ENCODE results near the gene CDH13.
A peak's percentile ranks its signal among the peaks of the same experiment; 100 is the strongest.

Gene CDH13

DNA sequence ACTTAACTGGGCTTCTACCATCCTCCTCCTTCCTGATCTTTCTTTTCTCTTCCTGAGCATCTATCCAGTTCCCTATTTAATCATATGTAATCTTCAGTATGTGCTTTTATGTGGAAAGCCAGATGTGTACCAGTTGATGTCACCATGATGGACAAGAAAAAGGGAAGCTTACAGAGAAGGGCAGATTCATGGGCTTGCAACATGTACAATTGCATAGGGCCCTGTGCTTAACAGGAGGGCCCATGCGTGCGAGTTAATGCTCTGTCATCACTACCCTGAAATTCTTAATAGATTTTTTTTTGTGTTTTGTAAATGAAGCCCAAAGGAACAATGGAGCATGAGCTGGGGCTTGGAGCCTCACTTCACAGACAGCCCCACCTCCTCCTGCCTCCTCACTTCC, 124.3 kb downstream of the CDH13 start:
- no peak for DNase-seq

- no peak for DNase-seq
These were observed 125.4 kb downstream of the CDH13 start for GRCh38 chr16:82752172-82752571.

GRCh38 chr16:82753821-82754220, 127.1 kb downstream of the CDH13 start:
- no peak for DNase-seq

DNA sequence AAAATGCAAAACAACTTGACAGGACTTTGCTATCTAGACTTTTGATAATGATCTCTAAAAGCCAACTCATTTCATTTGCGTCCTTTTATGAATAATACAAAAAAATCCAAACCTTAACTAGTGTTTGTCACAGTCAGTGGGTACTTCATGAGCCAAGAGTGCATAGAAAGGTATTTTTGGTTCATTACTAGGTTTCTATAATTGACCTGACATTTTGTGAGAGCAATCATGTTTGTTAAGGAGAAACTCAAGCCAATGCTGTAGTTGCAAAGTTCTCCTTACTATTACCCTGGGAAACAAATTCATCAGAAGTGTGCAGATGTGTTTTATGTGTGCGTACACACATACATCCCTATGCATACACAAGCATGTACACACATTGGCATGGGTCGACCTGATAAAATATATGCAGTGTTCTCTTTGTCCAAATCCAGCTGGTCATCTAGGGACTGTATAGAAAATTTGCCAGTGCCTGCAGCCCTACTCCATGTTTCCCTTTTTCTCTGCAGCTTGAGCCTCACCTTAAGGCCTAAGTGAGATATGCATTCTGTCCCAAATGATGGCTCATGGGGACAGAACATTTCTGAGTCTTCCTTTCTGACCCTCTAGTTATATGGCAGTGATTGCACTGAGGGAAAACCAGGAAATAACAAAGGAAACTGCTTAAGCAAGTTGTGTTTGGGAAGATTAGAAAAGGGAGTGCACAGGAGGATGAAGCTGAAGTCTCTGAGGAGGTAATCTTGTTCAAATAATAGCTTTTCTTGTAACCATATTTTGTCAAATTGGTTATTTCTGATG, 128.1 kb downstream of the CDH13 start:
- DNase-seq: no peak

DNA sequence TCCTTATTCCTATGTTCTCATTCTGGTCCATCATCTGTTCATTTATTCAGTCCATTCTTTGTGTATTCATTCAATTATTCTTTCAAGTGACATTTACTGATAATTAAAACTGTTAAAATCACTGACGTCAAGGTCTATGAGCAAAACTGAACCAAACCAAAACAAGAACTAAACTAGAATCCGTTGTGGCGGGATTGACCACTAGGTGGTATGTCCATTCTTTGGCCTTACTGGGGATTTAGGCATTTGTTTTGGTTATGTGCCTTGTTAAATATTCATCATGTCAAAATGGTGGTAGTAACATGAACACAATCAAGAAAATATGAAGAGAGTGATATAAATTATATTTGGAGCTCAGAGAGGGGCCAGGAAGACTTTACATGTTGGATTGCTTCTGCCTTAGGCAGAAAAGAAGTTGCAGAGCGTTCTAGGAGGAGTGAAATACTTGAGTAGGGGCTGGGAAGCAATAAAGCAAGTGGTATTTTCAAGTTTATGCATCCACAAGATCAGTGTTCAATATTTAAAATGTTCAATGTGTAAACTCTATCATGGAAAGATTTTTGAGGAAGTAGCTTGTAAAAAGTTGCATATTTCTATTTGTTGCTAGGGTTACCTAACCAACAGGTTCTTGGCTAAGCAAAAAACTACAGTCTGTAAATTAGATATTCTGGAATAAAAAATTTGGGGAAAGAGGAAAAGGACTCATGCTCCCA, 129.0 kb downstream of the CDH13 start:
- DNase-seq: peak; percentile 15

- no peak for DNase-seq
These were observed 129.5 kb downstream of the CDH13 start for GRCh38 chr16:82756283-82756599.

- no peak for DNase-seq
These were observed 131.6 kb downstream of the CDH13 start for GRCh38 chr16:82758406-82758805.

- no peak for DNase-seq
These were observed 132.1 kb downstream of the CDH13 start for GRCh38 chr16:82758904-82759303.

GRCh38 chr16:82761236-82761635, 134.5 kb downstream of the CDH13 start:
- no peak for DNase-seq

GRCh38 chr16:82761858-82762257, 135.1 kb downstream of the CDH13 start:
- peak; percentile 57 for DNase-seq

DNA sequence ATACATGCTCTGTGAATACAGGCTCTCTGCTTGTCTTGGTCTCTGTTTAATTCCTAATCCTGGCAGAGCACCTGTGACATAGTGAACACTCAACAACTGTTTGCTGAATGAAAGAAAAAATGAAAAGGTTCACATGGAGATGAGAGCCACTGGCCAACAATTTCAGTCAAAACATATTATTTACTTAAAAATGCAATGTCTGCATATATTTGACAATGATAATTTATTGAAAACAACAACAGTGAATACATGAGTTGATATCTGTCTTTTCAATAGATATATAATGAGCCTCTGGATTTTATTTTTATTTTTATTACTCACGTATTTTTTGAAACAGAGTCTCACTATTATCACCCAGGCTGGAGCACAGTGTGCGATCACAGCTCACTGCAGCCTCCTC, 136.6 kb downstream of the CDH13 start:
- DNase-seq: no peak

- DNase-seq: no peak
These were observed 140.4 kb downstream of the CDH13 start for GRCh38 chr16:82767198-82767597.

GRCh38 chr16:82767808-82768207, 141.0 kb downstream of the CDH13 start:
- DNase-seq: no peak

GRCh38 chr16:82769845-82770244, 143.1 kb downstream of the CDH13 start:
- peak; percentile 23 for DNase-seq

DNA sequence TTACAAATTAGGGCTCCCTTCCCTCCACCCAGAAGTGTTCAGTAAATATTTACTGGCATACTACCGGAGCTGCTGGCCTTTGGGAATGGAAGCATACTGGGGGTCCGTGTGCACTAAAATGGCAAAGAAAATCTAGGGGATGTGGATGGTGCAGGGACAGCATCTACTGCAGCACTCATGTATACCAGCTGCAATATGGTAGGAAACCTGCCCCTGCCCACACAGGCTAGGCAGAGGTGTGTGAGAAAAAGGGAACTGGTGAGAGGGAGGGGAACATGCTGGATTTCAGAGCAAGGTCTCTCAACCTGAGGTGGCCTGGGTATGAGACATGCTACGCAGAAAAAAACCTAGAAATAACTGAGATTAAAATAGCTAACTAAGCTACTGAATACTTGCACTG, 145.4 kb downstream of the CDH13 start:
- DNase-seq: no peak

DNA sequence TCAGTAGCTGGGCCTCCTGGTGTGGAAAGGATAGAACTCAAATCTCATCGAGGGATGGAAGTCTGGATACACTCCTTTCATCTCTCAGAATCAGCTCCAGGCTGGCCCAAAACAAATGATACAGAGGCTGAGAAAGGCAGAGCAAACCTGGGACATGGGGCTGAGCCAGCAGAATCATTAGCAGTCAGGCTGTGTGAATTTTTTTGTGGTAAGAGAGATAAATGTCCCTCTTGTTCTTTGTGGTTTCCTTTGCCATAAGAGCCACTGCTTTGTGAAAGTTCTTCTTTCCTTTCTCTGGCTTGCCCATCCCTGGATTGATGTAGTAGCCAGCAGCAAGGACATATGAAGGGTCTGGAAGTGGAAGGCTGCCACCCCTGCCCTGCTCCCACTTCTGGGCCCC, 146.2 kb downstream of the CDH13 start:
- no peak for DNase-seq

DNA sequence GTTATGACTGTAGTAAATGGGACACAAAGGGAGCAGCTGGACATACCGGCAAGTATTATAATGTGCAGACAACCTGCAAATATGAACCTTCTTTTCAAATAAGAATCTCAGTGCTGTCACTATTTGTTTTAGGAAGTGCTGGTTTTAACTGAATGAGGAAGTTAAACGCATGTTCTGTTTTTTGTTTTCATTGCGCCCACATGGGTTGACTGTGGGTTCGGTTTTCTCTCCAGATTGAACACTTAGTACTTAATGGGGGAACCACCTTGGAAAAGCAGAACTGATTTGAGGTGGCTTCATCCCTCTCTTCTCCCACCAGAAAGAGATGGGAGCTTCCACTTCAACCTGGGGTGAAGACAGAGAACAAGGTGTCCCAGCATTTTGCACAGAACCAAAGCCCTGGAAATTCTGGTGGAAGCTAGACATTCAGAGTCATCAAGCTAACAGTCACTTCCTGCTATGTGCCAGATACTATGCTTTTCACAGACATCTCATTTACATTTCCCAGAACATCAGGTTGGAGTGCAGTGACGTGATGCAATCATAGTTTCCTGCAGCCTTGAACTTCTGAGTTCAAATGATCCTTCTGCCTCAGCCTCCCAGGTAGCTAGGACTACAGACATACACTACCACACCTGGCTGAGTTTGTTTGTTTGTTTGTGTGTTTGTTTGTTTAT, 149.8 kb downstream of the CDH13 start:
- DNase-seq: no peak

DNA sequence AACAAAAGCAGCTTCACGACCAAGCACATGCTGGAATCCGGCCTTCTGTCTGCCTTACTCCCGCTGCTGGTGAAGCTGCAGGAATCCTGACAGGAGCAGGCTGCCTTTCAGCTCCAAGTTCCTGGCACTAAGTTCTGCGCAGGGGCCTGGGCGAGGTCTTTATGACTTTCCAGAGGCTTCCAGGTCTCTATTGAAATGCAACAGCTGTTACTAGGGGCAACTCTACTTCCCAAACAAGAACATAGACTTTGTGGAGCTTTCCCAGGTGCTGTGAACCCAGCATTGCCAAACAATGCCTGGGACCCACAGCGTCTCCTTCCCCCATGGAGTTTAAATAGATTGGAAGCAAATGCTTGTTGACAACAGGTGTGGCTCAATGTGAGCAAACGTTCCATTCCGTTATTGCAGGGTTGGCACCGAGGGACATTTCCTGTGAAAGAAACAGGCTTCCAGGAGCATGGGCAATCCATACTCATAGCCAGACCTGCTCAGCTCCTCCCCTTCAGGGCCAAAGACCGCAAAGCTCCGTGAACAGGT, 156.0 kb downstream of the CDH13 start:
- DNase-seq: peak; percentile 55

- no peak for DNase-seq
These were observed 157.3 kb downstream of the CDH13 start for GRCh38 chr16:82783933-82784572.

- no peak for DNase-seq
These were observed 157.8 kb downstream of the CDH13 start for GRCh38 chr16:82784573-82784968.

- peak; percentile 7 for DNase-seq
These were observed 161.5 kb downstream of the CDH13 start for GRCh38 chr16:82788225-82788624.

DNA sequence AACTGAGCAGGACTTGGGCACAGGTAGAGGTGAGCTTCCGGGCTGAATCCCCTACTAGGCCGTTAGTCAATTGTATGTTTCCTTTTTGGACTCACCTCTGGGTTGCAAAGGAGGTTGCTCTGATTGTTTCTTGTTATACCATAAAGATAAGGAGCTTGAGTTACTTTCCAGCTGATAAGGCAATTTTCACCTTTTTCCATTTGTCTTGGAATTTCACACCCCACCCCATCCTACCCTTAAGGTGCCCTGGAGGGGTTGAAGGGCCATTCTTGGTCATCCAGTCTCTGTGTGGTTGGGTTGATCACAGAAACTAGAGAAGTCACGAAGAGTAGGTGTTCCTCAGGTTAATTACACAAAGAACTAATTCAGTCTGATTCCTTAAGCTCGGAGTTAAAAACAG, 162.2 kb downstream of the CDH13 start:
- no peak for DNase-seq

DNA sequence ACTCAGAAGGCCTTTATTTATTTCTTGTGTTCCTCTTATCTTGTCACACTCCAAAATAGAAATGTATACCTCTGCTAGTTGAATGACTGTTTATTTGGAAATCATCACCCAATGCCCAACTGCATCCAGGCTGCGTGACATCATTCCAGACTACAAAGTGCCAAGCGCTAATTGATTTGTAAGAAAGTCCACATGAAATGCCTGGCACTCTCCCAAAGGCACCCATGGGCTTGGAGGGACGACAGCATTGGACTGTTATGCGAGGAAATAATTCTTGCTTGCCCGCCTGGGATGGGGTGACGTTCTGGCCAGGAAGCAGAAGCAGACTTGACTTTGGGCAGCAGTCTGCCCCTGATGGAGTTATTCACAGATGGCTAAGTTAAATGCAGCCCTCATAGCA, 165.9 kb downstream of the CDH13 start:
- peak; percentile 11 for DNase-seq

Data from NCI-H1092 treated with DMSO at 0.1 percent for 48 hours (cell line).